Fibroblast of villous mesenchyme (primary cell): ENCODE data around the gene AHCTF1. TPM values are rescaled to one million over a fixed set of nuclear protein-coding genes. Genes with fewer than 3 reads are reported as not detected.

ENCODE experiments used
- DNase-seq: peaks from one replicate; pipeline ENCODE4 v3.0.0-alpha.2; 2010; ENCODE audit warnings: low read depth
- H3K4me3 ChIP-seq: 2 replicates; pipeline ENCODE4 v1.5.1; 2011; ENCODE audit warnings: low read depth, mild to moderate bottlenecking, low read length
- CTCF ChIP-seq: IDR thresholded peaks from 2 replicates; pipeline ENCODE4 v1.5.1; 2012; ENCODE audit warnings: low read depth, mild to moderate bottlenecking, low read length; ENCODE audit not compliant: insufficient read depth
- total RNA-seq: library from RNA; depleted of rRNA; stranded (reverse); fragments of >200 nt; gene quantifications from 2 replicates; pipeline ENCODE4 v1.2.3, GENCODE V29; 2012

AHCTF1 gene
- total RNA-seq, 1 donor, result 46.6 TPM

GRCh38 chr1:246795906-246796694 lies 135.6 kb downstream of the AHCTF1 start:
- DNase-seq, result no peak
- TF ChIP-seq CTCF, result no peak
- no peak overlapping the region for H3K4me3 ChIP-seq

- no peak for TF ChIP-seq CTCF
- DNase-seq, result peak; percentile 51
- H3K4me3 ChIP-seq, result no peak overlapping the region
Observed at GRCh38 chr1:246794828-246795671, 136.7 kb downstream of the AHCTF1 start.

DNA sequence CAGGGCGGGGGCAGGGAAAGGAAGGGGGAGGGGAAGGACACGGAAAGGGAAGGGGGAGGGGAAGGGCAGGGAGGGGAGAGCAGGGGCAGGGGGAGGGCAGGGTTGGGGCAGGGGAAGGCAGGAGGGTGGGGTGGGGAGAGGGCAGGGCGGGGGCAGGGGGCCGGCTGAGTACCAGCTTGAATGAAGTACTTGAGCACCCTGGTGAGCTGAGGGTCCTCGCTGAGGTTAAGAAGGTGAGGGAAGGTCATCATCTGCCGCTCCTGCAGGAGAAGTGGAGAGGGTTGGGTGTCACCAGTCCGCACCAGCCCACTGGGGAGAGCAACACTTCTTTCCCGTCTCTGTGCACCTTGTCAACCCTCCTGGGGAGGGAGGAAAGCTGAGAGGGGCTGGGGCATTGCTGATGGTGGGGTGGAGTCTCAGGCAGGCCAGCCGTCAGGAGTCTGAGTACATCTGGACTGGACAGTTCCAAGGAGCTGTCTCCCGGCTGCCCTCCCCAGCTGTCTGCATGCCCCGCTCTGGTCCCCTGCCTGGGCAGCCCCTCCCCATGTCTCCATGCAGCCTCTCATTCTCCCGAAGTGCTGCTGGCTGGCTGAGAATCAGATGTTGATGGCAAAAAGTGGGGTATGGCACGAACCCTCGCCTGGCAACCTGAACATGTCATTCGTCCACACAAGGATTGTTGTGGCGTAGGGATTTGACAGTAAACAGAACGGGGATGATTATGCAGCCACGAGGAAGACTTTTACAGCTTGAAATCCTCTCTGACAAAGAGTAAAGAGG lies 137.5 kb downstream of the AHCTF1 start:
- no peak for TF ChIP-seq CTCF
- peak; percentile 35 for DNase-seq
- no peak overlapping the region for H3K4me3 ChIP-seq

GRCh38 chr1:246793356-246793896 lies 138.3 kb downstream of the AHCTF1 start:
- no peak for DNase-seq
- no peak overlapping the region for H3K4me3 ChIP-seq
- TF ChIP-seq CTCF, result no peak

GRCh38 chr1:246792603-246793002 lies 139.1 kb downstream of the AHCTF1 start:
- no peak overlapping the region for H3K4me3 ChIP-seq
- no peak for DNase-seq
- no peak for TF ChIP-seq CTCF

DNA sequence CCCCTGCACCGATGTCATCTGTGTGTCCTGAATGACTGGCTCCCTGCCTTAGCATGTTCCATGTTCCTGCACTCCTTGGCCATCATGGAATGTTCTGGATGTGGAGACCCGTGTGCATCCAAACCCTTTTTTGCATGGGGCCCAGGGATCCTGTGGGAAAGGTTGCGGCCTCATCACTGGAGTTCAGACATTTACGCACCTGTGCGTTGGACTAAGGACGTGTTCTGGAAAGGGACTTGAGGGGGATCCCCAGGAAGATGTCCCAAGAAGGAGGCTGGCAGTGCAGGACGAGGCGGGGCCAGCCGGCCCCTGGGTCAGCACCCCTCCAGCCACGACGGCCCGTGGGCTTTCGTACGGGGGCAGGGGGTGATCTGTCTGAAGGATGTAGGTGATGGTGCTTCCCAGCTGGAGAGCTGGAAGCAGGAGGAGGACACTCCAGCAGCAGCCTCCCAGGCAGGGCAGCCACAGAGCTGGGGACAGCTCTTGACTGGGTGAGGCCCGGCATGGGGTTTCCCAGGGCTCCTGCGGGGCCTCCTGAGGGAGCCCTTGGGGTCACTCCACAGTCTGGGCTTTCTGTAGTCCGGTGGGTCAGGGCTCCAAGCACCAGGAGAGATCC lies 140.3 kb downstream of the AHCTF1 start:
- no peak overlapping the region for H3K4me3 ChIP-seq
- no peak for DNase-seq
- TF ChIP-seq CTCF, result no peak
